ENCODE data around the gene SCARB1.

SCARB1 gene

DNA sequence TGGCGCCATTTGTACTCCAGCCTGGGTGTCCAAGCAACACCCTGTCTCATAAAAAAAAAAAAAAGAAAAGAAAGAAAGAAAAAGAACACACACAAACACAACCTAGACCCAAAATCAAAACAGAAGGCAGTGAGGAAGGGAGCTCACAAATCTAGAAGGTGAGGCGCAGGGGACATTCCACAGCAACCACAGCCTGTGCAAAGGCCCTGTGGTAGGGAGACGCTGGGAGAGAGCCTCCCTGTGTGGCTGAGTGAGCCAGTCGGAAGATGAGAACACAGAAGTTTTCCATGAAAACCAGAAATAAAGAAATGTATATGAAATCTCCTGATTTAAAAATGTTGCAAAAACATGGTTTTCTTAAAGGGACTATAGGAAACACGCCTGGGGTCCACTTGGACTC, 44.6 kb downstream of the SCARB1 start:
- no peak for DNase-seq

DNA sequence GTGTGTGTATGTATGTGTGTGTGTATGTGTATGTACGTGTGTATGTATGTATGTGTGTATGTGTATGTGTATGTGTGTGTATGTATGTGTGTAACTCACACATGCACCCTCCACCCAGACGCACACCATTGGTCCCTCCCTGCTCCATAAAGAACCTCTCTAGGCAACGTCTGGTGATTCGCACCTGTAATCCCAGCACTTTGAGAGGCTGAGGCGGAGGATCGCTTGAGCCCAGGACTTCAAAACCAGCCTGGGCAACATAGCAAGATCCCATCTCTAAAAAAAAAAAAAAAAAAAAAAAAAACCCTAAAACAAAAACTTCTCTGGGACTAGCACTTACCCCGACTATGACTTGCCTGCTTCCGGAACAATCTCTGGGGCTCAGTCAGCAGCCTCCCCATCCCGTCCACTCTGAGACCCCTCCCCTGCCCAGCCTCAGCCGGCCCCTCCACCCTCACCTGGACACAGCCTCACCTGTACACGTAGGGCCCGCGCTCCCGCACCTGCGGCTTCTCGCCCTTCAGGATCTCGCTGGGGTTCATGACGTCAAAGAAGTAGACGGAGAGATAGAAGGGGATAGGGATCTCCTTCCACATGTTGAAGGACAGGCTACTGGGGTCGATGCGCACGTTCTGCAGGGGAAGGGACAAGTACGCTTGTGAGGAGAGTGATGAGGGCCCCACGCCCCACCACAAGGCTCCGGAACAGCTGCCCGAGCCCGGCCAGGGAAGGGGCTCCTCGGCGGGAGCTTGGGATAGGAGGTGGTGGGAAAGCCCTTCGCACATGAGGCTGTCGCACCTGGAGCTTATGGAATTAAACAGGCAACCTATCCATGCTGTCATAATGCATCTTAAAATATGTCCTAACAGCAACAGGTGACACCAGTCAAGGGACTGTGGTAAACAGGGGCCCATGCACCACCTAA, 46.3 kb downstream of the SCARB1 start:
- no peak for DNase-seq

- DNase-seq, result no peak
Measured at GRCh38 chr12:124816295-124816854, 47.3 kb downstream of the SCARB1 start.

DNA sequence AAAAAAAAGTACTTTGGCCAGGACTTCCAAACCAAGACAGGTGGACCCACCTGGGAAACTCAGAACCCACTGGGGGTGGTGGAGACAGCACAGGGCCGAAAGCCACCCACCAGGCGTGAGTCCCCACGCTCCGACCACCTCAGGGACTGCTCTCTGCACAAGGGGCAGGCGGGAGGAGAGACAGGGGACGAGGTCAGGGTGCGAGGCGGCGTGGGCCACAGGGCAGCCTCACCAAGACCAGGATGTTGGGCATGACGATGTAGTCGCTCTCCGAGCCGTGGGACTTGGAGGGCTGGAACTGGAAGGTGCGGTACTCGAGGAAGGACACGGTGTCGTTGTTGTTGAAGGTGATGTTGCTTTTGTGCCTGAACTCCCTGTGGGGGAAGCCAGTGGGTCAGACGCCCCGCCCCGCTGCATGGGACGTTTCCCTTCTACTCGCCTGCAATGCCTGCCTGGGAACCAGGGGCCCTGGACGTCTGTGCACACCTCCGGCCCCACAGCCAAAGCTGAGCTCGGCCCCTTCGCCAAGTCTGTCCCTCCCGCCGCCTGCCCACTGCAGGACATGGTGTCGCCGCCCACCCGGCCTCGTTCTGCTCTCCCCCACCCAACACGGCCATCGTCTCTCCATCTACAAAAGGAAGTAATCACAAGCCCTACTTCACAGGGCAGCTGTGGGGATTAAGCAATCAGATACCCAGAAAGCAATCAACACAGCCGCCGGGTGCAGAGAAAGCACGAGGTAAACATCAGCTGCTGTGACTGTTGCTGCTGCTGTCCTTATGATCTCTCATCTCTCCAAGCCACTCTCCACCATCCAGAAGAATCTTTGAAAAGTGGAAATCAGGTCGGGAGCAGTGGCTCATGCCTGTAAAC, 48.7 kb downstream of the SCARB1 start:
- no peak for DNase-seq

DNA sequence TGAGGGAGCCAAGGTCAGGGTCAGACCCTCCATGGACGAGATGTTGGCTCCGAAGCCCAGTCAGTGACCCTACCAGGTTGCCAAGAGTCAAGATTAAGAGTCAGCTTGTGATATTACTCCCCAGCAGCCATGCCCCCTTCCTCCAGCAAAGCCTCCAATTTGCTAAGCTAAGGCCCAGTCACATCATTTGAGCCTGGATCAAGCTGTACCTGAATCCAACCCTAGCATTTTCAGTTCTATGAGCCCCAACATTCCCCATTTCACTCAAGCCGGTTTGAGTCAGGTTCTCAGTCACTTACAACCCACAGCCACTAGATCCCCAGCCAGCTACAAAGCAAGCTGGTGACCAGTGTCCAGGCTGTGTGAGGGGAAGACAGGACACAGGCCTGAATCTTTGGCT, 49.9 kb downstream of the SCARB1 start:
- no peak for DNase-seq

DNA sequence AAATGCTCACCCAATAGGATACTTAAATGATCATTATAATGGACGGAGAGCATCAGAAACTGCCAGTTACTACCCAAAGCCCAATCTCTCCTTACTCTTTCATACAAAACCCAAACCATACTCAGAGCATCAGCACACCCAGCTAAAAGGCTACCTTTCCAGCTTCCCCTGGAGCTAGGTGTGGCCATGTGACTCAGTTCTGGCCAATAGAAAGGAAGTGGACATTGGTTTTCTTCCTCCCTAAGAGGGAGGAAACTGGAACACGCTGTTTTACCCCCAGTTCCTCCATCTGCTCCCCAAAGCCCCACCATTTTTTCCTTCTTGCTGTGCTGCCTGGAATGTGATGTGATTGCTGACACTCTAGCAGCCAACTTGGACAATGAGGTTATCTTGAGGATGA, 50.7 kb downstream of the SCARB1 start:
- DNase-seq, result no peak

- no peak for DNase-seq
Measured at GRCh38 chr12:124812356-124812755, 51.3 kb downstream of the SCARB1 start.

DNA sequence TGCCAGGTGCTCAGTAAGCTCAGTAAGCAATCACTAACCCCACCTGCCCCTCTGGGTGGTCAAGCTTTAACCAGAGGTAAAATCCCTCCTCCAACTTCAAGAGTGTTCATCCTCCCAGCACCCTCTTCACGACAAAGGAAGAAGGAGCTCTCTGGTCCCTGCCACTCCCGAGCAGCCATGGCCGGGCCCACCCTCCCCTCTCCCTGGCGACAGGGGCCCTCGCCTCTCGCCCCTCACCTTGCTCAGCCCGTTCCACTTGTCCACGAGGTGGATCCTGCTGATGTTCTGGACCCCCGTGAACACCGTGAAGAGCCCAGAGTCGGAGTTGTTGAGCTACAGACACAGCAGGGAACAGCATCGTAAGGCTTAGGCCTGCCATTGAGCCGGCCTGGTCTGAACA, 52.0 kb downstream of the SCARB1 start:
- DNase-seq, result no peak

DNA sequence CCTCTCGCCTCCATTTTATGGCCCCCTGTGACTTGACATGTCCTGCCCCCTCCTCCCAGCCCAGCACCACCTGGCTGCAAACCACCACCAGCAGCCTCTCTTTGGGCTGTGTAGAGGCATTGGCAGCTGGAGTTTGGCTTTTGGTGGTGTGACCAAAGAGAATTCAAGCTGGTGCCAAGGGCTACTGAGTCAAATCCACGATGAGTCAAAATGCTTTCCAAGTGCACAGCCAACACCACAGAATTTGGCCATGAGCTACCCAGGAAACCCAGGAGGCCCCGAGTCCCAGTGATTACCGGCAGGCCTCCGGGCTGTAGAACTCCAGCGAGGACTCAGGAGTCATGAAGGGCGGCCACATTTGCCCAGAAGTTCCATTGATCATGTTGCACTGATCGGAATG, 53.8 kb downstream of the SCARB1 start:
- DNase-seq, result no peak

DNA sequence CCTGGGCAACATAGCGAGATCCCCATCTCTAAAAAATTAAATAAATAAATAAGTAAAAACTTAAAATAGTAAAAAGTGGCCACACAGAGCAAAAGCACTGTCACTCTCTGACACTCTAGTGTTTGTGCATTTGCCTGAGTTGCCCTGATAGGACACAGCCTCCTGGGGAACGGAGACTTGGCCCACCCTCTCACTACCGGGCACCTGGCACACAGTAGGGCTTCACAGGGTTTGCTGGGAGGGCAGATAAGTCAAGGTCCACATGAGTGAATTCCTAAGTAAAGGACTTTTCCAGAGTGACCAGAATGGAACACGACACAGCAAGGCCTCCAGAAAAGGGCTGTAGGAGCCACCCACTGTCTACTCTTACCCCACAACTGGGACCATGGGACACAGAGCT, 54.3 kb downstream of the SCARB1 start:
- DNase-seq, result no peak

- DNase-seq, result no peak
Measured at GRCh38 chr12:124808272-124808671, 55.4 kb downstream of the SCARB1 start.

DNA sequence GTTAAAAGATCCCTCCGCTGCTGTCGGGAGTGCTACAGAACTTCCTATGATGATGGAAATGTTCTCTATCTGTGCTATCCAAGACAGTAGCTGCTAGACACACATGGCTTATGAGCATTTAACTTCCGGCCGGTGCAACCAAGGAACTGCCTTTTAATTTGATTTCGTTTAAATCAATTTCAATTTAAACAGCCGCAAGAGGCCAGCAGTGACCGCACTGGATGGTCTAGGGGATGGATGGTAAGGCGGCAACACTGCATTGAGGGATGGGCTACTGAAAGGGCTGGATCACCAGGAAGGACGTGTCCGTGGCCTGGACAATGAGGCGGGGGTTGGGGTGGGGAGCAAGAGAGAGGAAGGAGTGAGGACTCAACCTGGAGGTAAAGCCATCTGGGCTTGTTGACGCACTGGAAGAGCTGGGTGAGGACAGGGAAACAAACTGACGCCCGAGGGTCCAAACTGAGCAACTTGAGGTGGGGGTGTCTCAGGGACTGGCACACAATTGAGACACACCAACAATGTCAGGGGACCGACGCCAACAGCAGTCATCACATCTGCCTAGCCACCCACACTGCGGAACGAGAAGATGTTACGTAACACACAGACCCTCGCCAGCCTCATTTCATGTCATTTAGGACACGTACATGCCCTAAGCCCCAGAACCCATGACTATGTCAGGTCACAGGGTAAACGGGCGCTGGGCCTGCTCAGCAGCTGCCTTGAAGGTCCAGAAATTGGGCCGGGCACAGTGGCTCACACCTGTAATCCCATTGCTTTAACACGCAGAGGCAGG, 57.6 kb downstream of the SCARB1 start:
- no peak for DNase-seq

GRCh38 chr12:124805050-124805449, 58.6 kb downstream of the SCARB1 start:
- no peak for DNase-seq

DNA sequence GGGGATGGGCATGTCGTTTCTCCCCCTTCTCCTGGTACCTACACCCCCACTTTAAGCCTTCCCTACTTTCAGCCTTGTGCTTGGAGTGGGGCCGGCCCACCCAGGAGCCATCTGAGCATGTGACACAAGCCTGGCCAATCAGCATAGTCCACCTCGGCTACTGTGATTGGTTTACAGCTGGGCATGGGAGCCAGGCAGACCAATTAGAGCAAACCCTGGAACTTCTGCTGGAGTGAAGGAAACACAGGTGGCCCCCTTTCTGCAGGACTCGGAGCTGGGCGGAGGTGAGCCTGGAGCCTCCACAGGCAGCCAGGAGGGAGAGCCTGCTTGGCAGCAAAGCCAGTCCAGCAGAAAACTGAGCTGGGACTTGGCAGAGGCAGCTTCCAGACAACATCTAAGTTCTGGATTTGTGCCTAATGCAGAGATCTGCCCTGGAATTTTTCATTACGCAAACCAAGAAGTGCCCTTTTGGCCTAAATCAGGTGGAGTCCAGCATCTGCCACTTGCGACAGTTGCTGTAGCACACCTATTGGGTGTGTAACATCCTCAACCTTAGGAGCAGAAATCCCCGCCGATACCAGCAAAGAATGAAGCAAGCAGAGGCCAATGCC, 59.5 kb downstream of the SCARB1 start:
- no peak for DNase-seq

DNA sequence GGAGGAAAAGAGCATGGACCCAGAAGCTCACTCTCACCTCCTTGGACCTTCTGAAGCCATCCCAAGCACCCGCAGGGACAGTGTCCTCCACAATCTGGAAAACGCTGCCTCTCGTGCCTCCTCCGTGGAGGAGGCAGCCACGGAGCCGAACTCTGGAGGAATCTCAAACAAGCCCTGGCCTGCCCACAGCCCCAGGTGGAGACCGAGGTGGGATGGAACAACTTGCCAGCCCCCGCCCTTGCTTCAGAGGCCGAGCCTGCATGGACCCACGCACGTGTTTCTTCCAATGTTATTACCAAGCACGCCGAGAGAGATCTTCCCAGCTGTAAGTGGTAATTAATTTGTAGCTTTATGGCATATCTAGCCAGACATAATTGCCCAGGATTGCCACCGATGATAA, 61.3 kb downstream of the SCARB1 start:
- DNase-seq, result no peak

DNA sequence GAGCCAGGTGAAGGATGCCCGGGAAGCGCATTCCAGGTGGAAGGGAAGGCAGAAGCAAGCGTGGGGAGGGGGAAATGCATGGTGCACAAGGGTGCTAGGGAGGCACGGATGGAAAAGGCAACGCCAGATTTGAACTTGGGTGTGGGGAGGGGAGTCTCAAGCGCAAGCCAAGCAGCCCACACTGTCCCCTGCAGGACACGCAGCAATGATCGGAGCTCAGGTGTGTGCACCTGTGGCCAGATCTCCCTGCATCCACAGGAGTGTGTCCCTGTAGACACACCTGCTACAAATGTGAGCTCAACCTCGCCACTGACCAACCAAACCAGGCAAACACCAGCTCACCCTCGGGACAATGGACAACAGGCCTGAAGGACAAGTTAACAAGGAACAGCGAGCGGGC, 63.2 kb downstream of the SCARB1 start:
- DNase-seq, result no peak

DNA sequence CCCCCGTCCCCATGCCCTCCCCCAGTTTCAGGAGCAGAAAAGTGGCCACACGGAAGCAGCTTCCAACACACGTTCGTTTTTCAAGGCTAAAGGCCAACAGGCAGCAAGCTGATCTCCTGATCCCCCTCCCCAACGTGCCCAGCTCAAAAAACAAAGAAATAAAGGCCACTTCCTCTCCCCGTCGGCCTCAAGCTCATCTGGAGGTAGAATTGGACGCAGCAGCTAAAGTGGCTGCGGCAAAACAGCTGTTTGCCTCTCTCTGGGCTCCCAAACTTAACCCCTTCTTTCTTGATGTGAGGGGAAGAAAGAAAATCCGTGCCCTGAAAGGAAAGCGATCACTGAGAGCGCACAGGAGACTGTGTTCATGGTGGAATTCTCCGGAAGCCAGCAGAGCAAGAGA, 66.3 kb downstream of the SCARB1 start:
- DNase-seq, result no peak

DNA sequence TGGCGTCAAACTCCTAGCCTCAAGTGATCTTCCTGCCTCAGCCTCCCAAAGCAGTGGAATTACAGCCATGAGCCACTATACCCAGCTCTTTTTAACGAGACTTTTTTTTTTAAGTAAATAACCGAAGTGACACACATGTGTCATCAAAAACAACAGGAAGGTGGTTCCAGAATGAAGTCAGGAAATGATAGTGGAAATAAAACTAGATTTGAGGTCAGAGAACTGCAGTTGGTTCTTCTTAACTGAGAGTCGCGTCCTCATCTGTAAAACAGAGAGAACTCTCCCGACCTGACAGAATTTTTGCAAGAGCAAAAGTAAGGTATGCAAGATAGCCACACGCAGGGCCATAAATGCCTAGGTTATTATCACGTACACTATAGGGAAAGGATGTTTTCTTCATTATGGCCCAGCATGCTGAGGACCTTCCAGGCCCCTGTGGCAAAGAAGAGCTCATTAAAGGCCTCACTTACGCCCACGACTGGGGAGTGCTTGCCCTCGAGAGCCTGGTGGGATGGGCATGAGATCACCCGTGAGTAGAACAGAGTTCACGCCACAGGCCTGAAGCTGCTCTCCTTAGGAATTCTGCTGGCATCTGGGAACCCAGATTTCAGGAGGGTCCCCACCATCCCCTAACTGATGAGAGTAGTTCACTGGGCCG, 67.2 kb downstream of the SCARB1 start:
- DNase-seq, result no peak

DNA sequence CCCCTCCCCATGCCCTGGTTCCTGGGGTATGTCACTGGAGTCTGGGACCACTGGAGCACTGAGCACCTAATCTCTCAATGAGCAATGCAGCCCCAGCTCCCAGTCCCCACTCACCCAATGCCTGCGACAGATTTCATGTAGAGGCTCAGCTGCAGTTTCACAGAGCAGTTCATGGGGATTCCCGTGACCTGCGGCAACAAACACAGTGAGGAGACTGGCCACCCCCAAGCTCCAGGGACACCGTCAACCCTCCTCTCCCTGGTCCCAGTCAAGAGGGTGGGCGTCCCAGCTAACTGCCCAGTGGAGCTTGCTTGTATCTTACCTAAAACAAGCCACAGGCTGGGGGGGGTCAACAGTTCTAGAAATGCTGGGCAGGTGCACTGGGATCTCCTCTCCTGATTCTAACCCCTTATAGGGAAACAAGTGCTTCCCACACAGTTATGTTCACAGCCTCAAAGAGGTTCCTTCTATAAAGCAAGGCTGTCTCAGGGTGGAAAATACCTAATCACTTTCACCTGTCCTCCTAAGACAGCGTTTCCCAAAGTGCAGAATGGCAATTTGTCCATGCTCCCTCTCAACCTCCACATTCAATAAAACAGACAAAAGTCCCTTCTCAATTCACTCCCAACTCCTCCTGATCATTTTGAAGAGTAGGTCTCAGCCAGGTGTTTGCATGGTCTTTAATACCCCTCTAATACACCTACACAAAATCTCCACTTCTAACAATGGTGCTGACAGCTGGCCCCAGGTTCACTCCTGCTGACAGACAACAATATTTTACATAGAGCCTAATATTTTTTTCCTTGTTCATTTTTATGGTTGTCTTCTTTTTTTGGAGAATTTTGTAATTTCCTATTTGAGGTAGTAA, 68.3 kb downstream of the SCARB1 start:
- DNase-seq, result no peak

DNA sequence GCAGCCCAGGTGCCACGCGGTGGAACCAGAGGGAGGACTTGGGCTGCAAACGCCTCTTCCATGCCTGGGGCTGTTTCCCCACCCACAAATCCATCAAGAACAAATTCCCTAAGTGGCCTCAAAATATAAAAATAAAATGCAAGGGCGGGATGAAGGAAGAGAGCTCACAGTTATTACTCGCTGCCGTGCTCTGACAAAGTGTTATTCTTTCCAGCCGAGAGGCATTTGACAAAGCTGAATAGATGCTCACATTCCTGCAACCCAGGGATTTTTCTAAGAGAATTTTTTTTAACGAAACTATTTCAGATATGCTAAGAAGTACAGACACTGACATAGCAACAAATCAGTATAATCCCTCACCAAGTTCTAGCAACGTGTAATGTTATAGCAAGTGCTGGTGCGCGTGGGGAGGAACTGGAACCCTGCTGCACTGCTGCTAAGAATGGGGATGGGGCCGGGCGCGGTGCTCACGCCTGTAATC, 70.7 kb downstream of the SCARB1 start:
- DNase-seq, result no peak

DNA sequence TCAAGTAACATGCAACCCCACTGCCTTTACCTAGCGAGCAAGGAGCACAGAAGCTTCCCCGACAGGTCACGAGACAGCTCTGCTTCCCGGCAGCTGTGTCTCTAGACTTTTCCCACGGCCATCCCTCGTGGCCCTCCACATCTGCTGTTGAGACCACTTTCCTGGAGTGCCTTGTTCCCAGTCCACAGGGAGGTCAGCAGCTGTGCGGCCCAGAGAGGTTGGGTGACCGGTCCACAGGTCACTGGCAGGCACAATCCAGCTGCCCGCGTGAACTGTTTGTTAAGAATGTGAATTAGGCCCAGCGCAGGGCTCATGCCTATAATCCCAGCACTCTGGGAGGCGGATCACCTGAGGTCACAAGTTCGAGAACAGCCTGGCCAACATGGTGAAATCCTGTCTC, 71.5 kb downstream of the SCARB1 start:
- no peak for DNase-seq
